NCI-H82 treated with DMSO at 0.1 percent for 48 hours (cell line): ENCODE data around the gene TRIM17.

Experiments
- DNase-seq: peaks from one replicate; lab custom pipeline; 2025; ENCODE audit not compliant: unreplicated experiment; lab: John Stamatoyannopoulos, UW

The TRIM17 gene

DNA sequence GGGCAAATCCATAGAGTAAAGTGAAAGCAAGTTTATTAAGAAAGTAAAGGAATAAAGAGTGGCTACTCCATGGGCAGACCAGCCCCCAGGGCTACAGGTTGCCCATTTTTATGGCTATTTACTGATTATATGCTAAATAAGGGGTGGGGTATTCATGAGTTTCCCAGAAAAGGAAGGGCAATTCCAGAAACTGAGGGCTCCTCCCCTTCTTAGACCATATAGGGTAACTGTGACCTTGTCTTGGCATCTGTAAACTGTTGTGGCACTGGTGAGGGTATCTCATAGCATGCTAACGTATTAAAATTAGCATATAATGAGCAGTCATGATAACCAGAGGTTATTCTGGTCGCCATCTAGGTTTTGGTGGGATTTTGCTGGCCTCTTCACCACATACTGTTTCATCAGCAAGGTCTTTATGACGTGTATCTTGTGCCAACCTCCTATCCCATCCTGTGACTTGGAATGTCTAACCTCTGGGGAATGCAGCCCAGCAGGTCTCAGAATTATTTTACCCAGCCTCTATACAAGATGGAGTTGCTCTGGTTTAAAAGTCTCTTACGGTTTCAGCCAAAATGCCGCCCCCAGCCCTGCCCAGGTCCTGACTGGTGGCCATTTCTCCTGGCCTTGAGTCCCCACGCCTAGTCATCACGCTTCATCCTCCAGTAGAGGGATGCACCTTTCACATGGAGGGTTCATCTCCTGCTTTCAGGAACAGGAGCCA is 982 bp upstream of the TRIM17 start:
- DNase-seq: no peak

DNA sequence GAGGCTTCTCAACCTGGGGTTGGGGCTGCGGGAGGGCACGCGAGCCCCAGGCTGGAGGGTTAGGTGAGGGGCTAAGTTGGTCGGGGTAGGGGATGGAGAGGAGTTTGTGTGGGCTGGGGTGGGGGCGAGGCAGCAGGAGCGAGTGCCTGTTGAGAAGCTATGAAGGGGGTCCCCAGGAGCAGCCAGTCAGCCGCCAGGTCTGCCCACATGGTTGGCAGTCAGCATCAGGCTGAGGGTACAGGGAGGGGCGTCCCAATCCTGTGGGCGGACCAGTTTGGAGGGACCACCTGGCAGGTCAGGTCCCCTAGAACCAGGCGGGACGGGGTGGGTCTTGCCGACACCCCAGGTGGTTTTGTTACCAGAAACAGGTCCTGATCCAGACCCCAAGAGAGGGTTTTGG is 400 bp upstream of the TRIM17 start:
- DNase-seq: no peak

DNA sequence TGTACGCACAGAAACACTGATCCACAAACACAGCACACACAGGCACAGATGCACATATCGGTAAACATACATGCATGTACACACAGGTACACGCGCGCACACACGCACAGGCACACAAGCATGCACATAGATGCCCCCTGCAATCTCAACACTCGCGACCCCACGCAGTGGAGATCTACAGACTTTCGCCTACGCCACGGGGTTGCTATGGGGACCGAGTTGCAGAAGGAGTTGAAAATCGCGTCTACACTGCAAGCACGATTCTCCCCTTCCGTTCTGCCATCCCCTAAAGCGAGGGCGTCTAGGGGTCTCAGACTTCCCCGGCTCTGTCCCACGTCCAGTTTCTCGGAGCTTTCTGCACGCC is 826 bp downstream of the TRIM17 start:
- DNase-seq: no peak

DNA sequence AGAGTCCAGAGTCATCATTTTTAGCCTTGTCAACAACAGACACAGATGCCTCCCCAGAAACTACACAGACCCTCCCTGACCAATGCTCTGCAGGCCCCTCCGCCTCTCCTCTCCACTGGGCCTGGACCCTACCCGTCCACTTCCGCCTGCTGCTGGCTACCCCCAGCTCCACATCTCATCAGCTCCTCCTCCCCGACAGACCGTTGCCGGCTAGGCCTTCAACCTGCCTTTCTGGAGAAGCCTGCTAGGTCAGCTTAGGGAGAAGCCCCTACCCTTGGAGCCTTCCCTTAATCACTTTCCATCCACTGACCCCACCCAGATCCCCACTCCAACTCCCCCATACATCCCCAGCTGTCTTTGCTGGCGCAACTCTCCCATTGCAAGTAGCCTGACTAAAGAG is 1.4 kb downstream of the TRIM17 start:
- DNase-seq: no peak

DNA sequence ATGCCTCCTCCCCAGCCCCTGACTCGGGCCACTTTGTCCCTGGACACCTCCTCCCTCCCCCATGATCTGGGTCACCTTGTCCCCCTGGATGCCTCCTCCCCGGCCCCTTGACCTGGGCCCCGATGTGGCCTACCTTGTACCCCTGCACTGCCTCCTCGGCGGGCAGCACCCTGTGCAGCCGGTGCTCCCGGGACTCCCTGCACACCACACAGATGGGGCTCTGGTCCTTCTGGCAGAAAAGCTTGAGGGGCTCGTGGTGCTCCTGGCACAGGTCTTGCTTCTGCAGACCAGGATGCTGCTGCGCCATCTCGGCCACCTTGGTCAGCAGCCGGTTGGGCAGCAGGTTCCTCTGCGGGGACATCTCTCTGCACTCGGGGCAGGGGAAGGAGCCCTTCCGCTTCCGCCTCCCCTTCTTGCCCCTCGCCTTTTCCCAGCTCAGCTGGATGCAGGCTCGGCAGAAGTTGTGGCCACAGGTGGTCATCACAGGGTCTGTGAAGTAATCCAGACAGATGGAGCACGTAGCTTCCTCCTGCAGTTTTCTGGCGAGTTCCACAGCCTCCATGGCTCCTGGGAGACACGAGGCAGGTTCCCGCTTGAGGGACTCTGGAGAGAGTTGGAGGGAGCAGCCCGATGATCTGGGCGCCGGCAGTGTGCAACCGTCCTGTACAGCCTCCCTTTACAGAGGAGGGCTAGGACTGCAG is 2.0 kb downstream of the TRIM17 start:
- DNase-seq: no peak

DNA sequence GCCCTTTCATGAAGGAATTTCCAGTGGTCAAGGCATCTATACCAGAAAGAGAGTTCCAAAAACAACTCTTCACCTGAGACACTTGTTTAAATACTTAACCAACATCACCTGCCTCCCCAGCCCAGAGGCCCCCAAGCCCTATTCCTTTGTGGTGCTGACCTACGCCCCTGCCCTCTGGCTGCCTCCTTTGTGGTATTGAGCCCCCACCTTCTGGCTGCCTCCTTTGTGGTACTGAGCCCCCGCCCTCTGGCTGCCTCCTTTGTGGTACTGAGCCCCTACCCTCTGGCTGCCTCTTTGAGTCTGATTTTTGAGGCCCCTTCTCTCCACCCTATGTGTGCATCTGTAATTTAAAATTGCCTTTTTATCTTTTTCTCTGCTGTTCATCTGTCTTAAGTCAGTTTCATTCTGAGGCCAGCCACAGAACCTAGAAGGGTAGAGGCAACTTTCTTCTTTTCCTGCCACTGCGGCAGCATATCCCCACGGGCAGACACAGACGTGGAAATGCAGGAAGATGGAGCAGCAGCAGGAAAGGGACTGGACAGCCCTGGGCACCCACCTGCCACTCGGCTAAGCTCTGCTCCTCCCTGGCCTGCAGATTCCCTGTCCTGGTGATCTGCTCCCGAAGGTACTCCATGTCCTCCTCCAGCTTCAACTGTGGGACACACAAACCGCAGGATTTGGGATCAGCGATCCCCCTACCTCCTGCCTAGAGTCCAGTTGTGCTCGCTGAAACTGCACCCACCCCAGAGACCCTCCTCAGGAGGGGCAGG is 3.2 kb downstream of the TRIM17 start:
- DNase-seq: no peak

DNA sequence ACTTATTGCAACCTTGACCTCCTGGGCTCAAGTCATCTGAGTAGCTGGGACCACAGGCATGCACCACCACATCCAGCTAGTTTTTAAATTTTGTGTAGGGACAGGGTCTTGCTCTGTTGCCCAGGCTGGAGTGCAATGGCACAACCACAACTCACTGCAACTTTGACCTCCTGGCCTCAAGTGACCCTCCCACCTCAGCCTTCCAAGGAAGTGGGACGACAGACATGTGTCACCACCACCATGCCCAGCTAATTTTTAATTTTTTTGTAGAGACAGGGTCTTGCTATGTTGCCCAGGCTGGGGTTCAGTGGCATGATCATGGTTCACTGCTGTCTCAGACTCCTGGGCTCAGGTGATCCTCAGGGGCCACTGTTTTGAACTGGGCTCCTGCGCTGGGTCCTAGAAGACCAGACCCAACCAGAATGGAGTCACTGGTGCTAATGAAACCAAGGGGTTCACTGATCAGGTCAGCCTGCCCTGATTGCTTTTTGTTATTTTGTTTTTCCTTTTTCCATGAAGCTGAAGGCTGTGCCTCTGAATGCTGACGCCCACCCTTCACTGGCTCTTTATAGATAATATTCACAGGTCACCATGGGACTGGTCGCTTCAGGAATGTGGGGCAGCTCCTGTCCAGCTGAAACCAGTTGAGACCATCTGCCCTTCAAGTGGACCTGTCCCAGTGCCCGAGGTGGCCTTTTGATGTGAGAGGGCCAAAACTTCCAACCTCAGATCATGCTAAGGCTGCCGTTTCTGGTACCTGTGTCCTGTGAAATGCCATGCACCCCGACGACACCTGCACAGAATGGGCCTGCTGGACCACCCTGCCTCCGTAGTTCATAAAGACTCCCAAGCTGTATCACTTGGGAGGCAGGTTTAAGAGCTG is 4.9 kb downstream of the TRIM17 start:
- DNase-seq: no peak

DNA sequence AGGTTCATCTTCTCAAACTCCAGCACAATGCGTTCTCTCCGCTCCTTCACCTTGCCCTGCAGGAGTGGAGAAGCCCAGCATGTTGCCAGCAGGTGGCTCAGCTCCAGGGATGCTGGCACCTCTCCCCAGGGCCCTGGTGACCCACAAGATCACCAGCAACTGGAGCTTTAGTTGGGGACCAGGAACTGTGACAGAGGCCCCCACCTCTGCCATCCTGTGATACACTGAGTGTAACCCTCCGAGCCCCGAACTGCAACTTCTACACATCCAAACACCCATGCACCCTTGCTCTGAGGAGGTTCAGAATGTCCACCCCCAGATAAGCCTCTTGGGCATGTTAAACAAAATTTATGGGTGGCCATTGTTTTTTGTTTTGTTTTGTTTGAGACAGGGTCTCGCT is 5.5 kb downstream of the TRIM17 start:
- DNase-seq: no peak

DNA sequence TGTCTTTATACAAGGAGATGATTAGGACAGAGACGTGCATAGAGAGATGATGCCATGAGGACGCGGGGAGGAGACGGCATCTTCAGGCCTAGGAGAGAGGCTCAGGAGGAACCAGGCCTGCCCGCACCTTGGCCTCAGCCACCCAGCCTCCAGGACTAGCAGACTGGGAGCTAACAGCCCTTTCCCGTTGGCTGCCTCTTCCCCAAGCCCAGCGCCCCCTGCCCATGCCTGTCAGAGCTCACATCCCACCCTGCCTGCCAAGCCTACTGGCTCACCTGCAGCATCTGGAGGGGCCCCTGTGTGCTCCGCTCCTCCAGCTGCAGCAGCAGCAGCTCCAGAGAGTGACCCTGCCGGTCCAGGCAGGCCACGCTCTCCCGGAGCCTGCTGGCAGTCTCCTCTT is 6.0 kb downstream of the TRIM17 start:
- no peak for DNase-seq

DNA sequence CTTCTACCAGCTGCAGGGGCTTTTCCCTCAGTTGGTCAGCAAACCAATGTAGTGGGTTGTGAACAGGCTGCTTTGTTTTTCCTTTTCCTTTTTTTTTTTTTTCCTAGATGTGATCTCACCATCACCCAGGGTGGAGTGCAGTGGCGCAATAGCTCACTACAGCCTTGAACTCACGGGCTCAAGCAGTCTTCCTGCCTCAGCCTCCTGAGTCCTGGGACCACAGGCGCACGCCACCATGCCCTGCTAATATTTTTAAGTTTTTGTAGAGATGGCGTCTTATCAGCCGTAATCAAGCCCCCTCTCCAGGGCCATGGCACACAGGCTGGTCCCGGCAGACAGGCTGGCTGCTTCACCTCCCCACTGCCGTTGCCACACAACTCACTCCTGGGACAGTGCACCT is 6.6 kb downstream of the TRIM17 start:
- DNase-seq: no peak

DNA sequence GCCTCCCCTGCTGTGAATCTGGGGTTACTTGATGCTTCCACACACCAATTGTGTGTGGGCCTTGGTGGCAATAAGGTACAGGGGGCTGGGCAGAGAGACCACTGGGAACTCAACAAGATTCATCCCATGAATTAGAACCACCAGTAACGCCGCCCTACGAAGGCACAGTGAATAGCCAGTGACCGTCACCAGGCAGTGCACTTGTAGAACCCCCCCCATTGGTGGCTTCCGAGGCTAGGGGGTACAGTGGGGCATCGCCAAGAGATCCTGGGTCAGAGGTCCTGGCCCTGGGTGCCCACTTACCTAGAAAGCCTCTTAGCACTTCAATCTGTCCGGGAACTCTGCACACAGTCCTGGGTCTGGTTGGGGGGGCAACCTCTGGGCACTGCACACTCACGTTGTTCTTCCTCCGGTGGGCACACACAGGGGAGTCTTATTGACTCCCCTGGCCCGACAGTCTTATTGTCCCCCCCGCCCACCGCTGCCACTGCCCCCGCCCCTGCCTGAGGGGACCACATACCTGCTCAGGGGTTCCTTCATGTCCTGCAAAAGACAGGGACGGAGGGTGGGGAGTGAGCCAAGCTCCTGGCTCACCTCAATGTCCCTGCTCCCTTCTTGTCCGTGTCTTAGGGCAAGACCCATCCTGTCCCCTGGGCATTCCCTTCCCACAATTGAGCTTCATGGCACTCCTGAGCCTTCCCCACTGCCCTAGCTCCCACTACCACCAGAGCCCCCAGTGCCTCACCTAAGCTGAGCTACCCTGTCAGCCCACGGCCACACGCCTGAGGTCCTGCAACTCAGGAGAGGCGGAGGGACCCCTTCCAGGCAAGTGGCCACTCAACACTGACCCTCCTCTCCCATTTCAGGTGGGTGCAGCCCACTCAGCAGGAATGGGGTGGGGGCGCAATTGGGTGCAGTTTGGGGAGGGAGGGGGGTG is 7.5 kb downstream of the TRIM17 start:
- no peak for DNase-seq

DNA sequence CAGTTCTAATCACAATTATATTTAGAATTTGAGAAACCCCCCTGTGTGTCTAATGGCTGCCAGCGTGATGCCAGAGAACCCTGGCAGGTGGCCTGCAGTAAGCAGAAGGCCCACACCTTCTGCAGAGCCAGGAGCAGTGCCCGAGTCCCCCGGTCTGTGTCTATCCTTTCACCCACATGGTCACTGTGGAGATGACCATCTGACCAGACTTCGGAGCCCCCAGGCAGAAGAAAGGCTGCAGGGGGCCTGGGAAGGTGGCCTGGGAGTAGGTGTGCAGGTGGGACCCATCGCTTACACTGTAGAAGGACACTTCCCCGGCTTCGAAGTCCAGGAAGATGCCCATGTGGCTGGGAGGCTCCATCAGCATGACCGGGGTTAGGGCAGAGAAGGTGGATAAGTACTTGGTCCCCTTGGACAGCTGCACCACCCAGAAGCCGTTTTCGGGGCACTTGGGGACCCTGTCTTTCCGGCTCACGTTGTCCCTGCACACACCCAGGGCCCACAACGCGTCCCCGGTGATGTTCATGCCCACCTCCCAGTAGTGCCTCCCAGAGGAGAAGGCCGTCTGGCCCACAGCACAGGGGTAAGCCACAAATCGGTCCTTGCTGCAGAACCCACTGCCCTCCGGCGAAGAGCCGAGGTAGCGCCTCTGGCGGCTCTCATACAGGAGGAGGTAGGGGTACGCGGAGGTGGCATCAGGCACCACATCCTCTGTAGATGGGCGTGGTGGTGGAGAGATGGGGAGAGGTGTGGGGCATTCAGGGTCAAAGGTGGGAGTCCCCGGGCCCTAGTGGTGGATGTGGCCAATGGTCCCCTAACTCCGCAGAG is 8.4 kb downstream of the TRIM17 start:
- DNase-seq: no peak

DNA sequence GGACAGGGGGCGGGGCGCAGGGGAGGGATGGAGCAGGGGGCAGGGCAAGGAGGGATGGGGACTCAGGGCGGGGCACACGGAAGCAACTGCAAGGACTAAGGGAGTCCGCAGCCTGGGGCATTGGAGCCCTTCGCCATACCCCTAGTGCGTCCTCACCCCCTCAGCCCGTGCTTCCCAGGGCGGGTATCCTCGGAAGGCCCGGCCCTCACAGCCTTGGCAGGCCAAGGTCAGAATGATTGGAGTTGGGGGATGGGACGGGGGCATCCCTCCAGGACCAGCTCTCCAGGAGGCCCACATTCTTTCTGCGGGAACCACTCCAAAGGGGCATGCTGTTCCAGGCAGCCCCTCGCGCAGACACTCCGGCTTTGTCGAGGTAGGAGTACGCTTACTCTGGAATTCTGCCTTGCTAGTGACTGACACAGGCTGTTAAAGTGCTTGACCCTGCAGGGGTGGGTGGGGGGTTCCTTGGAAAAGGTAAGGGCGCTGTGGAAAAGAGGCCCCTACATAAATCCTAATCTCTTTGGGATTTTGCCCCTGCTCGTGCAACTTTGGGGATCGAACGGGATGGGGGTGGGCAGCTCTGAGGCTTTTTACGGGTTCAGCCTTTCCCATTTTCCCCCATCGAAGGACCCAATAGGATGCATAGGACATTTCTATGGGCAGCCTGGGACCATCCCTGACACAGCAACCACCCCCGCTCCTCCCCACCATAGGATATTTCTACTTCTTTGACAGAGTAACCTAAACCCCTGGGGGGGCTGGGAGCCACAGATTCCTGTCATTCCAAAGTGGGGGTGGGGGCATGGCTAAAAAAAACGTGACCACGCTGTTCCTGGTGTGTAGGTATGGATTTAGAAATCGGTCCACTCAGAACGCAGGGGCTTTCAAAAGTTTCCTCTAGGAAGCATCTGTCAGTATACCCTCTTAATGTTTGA is 9.3 kb downstream of the TRIM17 start:
- no peak for DNase-seq

DNA sequence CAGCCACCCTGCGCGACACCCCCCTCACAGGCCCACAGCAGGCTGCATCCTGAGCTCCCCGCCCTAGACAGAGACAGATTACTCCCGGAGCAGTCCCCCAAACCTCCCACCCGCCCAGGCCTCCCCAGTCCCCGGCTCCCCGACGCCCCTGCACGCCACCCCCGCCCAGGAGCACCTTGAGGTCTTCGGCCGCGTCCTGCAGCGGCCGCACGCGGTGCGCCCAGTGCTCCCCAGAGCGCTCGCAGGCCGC is 10.8 kb downstream of the TRIM17 start:
- DNase-seq: no peak

DNA sequence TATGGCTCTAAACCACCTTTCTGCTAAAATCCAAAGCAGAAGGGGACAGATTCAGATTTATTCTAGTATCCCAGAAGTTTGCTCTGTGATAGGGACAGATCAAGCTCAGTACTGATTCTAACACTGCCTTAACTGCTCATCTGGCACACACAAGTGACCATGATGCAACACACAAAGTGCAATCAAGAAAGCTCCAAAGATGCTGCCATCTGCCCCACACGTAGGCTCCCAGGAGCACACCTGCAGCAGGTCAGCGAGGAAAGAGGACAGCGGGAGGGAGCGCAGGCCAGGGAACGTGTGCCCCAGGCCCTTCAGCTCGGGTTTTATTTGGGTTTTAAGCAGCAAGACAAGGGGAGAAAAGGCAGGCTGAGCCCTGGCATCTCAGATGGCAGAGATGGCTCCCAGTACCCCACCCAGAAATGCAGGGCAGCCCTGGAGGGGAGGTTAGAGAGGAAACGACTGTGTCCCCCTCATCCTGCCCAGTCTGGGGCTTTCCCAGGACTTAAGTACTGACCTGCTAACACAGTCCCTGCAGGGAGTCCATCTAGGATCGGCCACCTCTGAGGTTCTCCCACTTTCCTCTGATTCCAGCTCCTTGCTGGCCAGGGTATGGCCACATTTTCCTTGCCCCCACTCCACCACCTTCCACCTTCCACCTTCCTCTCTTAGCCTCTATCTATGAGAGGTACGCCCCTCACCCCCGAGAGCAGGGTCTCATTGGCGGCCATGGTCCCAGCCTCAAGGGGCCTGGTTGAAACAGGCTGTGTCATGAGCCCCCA is 11.3 kb downstream of the TRIM17 start:
- DNase-seq: no peak

DNA sequence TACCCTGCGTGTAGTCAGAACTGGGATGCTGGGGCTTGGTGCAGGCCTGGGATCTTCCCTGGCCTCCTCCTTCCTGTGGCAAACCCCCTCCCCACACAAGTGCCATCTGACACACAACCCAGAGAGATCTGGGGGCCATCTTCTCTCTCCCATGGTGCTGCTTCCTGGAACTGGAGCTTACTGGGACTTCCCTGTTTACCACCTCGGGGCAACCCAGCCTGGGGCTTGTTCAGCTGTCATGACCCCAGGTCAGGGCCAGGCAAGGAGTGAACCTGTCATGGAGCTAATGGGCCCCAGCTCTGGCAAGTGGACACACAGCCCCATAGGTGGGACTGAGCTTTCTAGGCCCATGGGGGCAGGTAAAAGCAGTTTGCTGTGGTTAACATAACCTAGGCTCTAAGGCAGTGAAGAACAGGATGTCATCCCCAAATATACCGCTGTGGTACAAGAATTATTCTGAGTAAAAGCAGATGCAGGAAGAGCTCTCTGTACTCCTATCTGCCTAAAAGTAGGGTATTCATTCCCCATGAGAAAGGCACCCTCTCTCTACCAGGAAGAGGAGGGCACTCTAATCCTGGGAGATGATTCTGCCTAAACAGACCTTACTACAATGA is 12.4 kb downstream of the TRIM17 start:
- DNase-seq: no peak

DNA sequence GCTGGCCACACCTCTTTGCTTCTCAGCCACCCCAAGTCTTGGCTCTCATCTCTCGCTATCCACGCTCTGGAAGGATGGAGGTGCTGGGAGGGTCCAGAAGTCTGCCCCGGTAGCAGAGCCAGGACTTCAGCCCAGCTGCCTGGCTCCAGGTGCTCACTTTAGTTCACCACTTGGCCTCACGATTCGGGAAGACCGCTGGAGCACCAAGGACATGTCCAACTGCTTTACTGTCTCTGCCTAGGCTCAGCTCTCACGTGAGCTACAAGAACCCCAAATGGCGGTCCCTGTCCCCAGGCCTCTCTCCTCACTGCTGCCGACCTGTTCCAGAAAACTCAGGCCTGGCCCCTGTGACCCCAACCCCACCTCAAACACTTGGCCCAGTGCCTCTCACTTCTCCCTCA is 13.4 kb downstream of the TRIM17 start:
- no peak for DNase-seq
